Caco-2 (cell line): ENCODE data around the gene IRS2. TPM values are rescaled to one million over a fixed set of nuclear protein-coding genes. Genes with fewer than 3 reads are reported as not detected.

Source experiments
- BruUV-seq: library from RNA; stranded (reverse); fragments of 400-500 nt; replicated peaks from 2 replicates; lab custom pipeline; 2021; lab: Mats Ljungman, UMichigan
- CTCF ChIA-PET: fragments of 300-600 bp; sonication (Branson Sonifier 250); formaldehyde crosslinking; loops from one replicate; lab custom pipeline; 2022; ENCODE audit warnings: antibody characterized with exemption; lab: Charles Lee
- POLR2A ChIA-PET: fragments of 300-600 bp; sonication (Branson Sonifier 250); formaldehyde crosslinking; loops from one replicate; lab custom pipeline; 2022; ENCODE audit warnings: antibody characterized with exemption; lab: Charles Lee
- DNase-seq, 2 experiments: peaks; one replicate each; pipeline versions ENCODE4 v3.0.0 to v3.0.0-alpha.2; 2020 to 2022
- H3K27me3 ChIP-seq: replicated peaks from 2 replicates; pipeline ENCODE4 v1.6.0; 2011; ENCODE audit warnings: low read length; ENCODE audit not compliant: control insufficient read depth, insufficient read depth
- H3K36me3 ChIP-seq: 2 replicates; pipeline ENCODE4 v1.5.1; 2011; ENCODE audit warnings: low read length; ENCODE audit not compliant: control insufficient read depth, insufficient read depth
- H3K4me1 ChIP-seq: fragments of 250-450 bp; sonication (Bioruptor Pico); 2 replicates; pipeline ENCODE4 v1.5.1; 2020; ENCODE audit warnings: mild to moderate bottlenecking
- H3K4me3 ChIP-seq: 2 replicates; pipeline ENCODE4 v1.5.1; 2011; ENCODE audit warnings: low read depth, mild to moderate bottlenecking, control low read depth, low read length
- H3K9me3 ChIP-seq: fragments of 250-450 bp; sonication (Bioruptor Pico); 2 replicates; pipeline ENCODE4 v1.5.1; 2020; ENCODE audit warnings: mild to moderate bottlenecking, moderate library complexity
- H3K27ac Mint-ChIP-seq: one replicate; pipeline ENCODE4 v1.8.0; 2022; ENCODE audit warnings: mixed read lengths; ENCODE audit not compliant: unreplicated experiment
- H3K27me3 Mint-ChIP-seq: one replicate; pipeline ENCODE4 v1.8.0; 2022; ENCODE audit warnings: mixed read lengths; ENCODE audit not compliant: insufficient read depth, unreplicated experiment
- H3K36me3 Mint-ChIP-seq: one replicate; pipeline ENCODE4 v1.8.0; 2022; ENCODE audit warnings: mild to moderate bottlenecking, mixed read lengths; ENCODE audit not compliant: insufficient read depth, unreplicated experiment
- H3K4me1 Mint-ChIP-seq: one replicate; pipeline ENCODE4 v1.8.0; 2022; ENCODE audit warnings: low read depth, mixed read lengths; ENCODE audit not compliant: unreplicated experiment
- H3K4me3 Mint-ChIP-seq: one replicate; pipeline ENCODE4 v1.8.0; 2022; ENCODE audit warnings: mild to moderate bottlenecking, moderate library complexity, mixed read lengths; ENCODE audit not compliant: unreplicated experiment
- H3K9me3 Mint-ChIP-seq: one replicate; pipeline ENCODE4 v1.8.0; 2022; ENCODE audit warnings: mixed read lengths; ENCODE audit not compliant: unreplicated experiment
- CTCF ChIP-seq, 2 experiments: fragments of 200-600 bp in 1 of 2; IDR thresholded peaks; 1 replicate in 1 of 2; 2 replicates in 1 of 2; pipeline versions ENCODE4 v1.5.1 to v1.8.0; 2011 to 2022; ENCODE audit warnings: antibody characterized with exemption in 1 of 2, control low read depth in 1 of 2, inconsistent platforms in 1 of 2, low read depth in 1 of 2, low read length in 1 of 2, mild to moderate bottlenecking in 1 of 2, moderate library complexity in 1 of 2; ENCODE audit not compliant: insufficient read depth in 1 of 2, severe bottlenecking in 1 of 2, unreplicated experiment in 1 of 2
- intact Hi-C: fragments of 100-400 bp; cut with micrococcal nuclease; formaldehyde crosslinking; loops from one replicate; pipeline ENCODE4 v1.10.0; 2022; ENCODE audit not compliant: unreplicated experiment
- total RNA-seq: library from RNA; stranded (reverse); gene quantifications from 2 replicates; pipeline ENCODE4 v1.2.3, GENCODE V29; 2022

IRS2 gene
- total RNA-seq, 1 experiment from 2014 or later, result 5.5 TPM

DNA sequence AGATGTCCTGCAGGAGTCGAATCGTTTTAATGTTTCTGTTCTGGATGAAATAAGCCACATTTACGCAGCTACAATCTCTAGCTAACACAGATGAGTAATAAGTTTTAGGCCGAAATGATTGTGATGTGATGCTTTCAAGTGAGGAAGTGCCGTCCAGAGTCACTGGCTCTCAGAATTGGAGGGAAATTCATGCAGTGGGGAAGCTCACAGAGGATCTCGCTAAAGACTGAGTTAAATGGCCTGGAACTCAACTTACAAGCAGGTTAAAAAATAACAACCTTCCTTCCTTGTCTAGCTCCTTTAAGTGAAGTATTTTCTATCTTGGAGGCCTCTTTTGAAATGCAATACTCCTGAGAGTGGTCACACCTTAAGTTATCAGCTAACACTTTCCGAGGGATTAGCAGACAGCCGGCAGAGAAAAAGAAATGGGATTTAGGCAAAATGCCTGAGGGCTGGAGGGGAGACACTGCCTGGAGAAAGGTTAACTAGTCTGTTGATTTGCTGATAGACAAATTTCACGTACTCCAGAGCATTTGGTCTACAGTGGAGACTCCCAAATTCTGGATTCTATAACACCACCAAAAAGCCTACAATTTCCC is 74.2 kb downstream of the IRS2 start:
- Histone ChIP-seq H3K4me1 (peaks cover 13% of the 10 kb centered on the region; the same call in 1 of the 2 replicates), H3K36me3 (no peaks in the 10 kb centered on the region), H3K4me3 (no peak overlapping the region), H3K27me3 (no peaks in the 10 kb centered on the region), H3K9me3 (no peaks in the 10 kb centered on the region)
- intact Hi-C loops, result no loop called here
- H3K9me3 Mint-ChIP-seq, result no peaks in the 10 kb centered on the region
- CTCF ChIA-PET, result interaction anchor here (1.1 kb wide), 1 partner anchor 125 kb away, joined by 3 read pairs; no protein-coding TSS in a partner anchor
- BruUV-seq, result no TSS peak
- no peaks in the 10 kb centered on the region for H3K36me3 Mint-ChIP-seq
- H3K4me3 Mint-ChIP-seq, result peak overlapping the region; percentile 22
- H3K27me3 Mint-ChIP-seq, result no peaks in the 10 kb centered on the region
- peak in 1 of 2 experiments; percentile 46 for DNase-seq
- H3K4me1 Mint-ChIP-seq, result peaks cover 9% of the 10 kb centered on the region
- POLR2A ChIA-PET, result no interaction called here
- H3K27ac Mint-ChIP-seq, result no peak overlapping the region
- no peak for TF ChIP-seq CTCF (IDR thresholded peaks at IDR 0.05; ENCODE audit: insufficient read depth in 1 of 2, low read depth in 1 of 2, low read length in 1 of 2, severe bottlenecking in 1 of 2, unreplicated experiment in 1 of 2)

DNA sequence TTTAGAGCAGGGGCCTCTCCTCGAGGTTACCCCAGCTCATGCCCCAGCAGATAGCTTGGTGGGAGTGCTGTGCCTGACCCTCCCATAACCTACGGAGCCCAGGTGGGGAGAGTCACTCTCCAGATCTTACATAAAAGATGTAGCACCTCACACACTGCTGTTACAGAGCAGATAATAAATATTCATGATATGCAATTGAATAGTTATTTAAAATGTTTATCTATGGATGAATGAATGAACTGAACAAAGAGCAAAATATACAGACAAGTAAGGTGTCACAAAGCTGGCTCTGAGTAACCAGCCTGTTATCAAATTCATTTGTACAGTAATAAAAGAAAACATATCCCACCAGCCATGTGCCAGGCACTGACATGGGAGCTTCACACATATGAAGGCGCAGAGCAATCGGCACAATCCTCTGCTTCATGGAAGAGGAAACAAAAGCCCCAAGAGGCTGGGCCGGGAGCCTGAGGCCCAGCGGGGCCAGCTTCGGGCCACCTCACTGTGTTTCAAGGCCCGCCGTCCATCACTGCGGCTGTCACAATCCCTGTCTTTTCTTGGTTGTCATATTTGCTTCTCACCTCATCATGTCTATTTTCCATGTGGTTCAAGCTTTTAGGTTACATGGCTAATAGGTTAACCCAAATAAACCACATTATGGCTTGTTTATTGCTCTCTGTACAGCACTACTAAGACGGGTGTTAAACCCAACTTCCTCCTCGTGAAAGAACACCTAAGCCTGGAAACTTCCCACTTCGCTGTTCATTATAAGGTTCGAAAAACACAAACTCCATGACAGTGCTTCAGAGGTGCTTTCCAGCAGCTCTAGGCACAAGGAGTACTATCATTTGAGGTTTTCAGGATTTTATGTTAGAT is 78.4 kb downstream of the IRS2 start:
- no peak overlapping the region for H3K4me3 Mint-ChIP-seq
- Histone ChIP-seq H3K4me1 (peaks cover 13% of the 10 kb centered on the region; the same call in 1 of the 2 replicates), H3K36me3 (no peaks in the 10 kb centered on the region), H3K27me3 (no peaks in the 10 kb centered on the region), H3K9me3 (no peaks in the 10 kb centered on the region), H3K4me3 (no peak overlapping the region)
- no peaks in the 10 kb centered on the region for H3K27me3 Mint-ChIP-seq
- TF ChIP-seq CTCF (IDR thresholded peaks at IDR 0.05; ENCODE audit: insufficient read depth in 1 of 2, low read depth in 1 of 2, low read length in 1 of 2, severe bottlenecking in 1 of 2, unreplicated experiment in 1 of 2), result no peak
- H3K4me1 Mint-ChIP-seq, result peaks cover 17% of the 10 kb centered on the region
- no TSS peak for BruUV-seq
- CTCF ChIA-PET, result no interaction called here
- H3K36me3 Mint-ChIP-seq, result peaks cover 6% of the 10 kb centered on the region
- H3K9me3 Mint-ChIP-seq, result peaks cover 13% of the 10 kb centered on the region
- intact Hi-C loops, result no loop called here
- POLR2A ChIA-PET, result no interaction called here
- H3K27ac Mint-ChIP-seq, result no peak overlapping the region
- no peak for DNase-seq

DNA sequence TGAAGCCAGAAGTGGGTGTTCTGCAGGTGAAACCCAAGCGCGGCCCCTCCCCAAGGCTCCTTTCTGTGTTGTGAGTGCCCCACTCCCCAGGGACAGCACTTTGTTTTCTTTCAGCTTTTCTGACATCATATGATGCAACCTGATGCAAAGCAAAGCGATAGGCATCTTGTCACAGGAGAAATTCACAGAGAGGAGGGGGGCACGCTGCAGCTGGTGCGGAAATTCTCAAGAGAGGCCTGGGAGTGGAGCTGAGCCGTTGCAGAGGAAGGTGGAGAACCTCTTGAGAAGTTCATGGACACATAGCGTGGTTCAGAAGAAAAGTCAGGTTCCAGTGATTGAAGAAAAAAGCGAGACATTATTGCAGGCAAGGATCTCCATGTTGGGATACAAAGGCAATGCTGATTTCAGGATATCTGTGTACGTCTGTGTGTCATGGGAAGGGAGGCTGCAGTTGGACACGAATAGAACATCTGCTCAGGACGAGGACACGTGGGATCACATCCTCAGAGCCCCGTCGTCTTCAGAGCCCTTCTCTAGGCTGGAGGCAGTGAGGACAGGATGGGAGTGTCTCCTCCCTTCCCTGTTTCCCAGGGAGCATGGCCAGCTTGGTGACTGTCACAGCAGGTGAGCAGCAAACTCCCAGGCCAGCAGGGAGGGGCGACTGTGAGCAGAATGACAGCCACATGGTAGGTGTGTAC is 79.2 kb downstream of the IRS2 start:
- no peak for DNase-seq
- ChIA-PET CTCF (no interaction called here), POLR2A (no interaction called here)
- no peak for TF ChIP-seq CTCF (IDR thresholded peaks at IDR 0.05; ENCODE audit: insufficient read depth in 1 of 2, low read depth in 1 of 2, low read length in 1 of 2, severe bottlenecking in 1 of 2, unreplicated experiment in 1 of 2)
- peaks cover 13% of the 10 kb centered on the region for H3K4me1 Mint-ChIP-seq
- intact Hi-C loops, result no loop called here
- no peaks in the 10 kb centered on the region for H3K9me3 ChIP-seq
- H3K4me3 Mint-ChIP-seq, result no peak overlapping the region
- H3K27ac Mint-ChIP-seq, result peak overlapping the region; percentile 75
- peaks cover 13% of the 10 kb centered on the region for H3K9me3 Mint-ChIP-seq
- H3K4me1 ChIP-seq, result peaks cover 6% of the 10 kb centered on the region; the same call in 1 of the 2 replicates
- BruUV-seq, result no TSS peak
- H3K36me3 Mint-ChIP-seq, result peaks cover 6% of the 10 kb centered on the region
- no peaks in the 10 kb centered on the region for H3K27me3 ChIP-seq
- H3K4me3 ChIP-seq, result no peak overlapping the region
- no peaks in the 10 kb centered on the region for H3K27me3 Mint-ChIP-seq
- H3K36me3 ChIP-seq, result no peaks in the 10 kb centered on the region
